ENCODE measurements around the gene TCEAL1. TPM values are rescaled to one million over a fixed set of nuclear protein-coding genes. Genes with fewer than 3 reads are reported as not detected.

Gene TCEAL1
- total and polyA plus RNA-seq, 2 of the 13 experiments (the other 11 are each of a cell fraction or from before 2014, with no cell fraction given): 11.2 to 14.8 TPM

DNA sequence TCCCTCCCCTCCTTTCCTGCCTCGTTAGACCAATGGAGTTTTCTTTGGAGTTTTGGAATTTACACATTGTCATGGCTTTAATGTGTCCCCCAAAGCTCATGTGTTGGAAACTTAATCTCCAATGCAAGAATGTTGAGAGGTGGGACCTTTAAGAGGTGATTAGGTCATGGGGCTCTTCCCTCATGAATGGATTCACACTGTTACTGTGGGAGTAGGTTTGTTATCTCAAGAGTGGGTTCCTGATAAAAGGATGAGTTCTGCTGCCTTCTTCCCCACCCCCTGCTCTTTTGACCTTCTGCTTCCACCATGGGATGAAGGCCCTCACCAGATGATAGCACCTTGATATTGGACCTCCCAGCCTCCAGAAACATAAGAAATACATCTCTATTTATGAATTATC is 41.0 kb downstream of the TCEAL1 start:
- H3K27ac ChIP-seq (ENCODE audit: extremely low read length, insufficient read depth, low read length): no peak overlapping the region
- 0% methylated on average over 1 of the region's 1 CpG for WGBS (ENCODE audit: low lambda C conversion rate)
- POLR2A ChIA-PET: no interaction called here
- CTCF ChIA-PET (ENCODE audit: low intra/inter-chr PET ratio, low total read pairs): no interaction called here
- no peaks in the 10 kb centered on the region for H3K36me3 ChIP-seq (replicated peaks in 1 of 2; ENCODE audit: control insufficient read depth in 1 of 2, insufficient read depth in 2 of 2, low read length in 2 of 2)
- no peak overlapping the region for H3K4me3 ChIP-seq (replicated peaks in 1 of 3; ENCODE audit: insufficient read depth in 1 of 3, low read depth in 2 of 3, low read length in 3 of 3)
- H3K9ac ChIP-seq (ENCODE audit: insufficient read depth, low read depth, low read length): no peak overlapping the region
- intact Hi-C loops (cut with micrococcal nuclease; ENCODE audit: unreplicated experiment) (no loop called here), in situ Hi-C loops (cut with HindIII; ENCODE audit: extremely low pct_ligation_motif_present, low pct_unique_long_range_greater_than_20kb) (no loop called here)
- H3K4me2 ChIP-seq (ENCODE audit: low read depth, low read length): no peak overlapping the region
- no peaks in the 10 kb centered on the region for H3K79me2 ChIP-seq (ENCODE audit: insufficient read depth, low read length)
- no peaks in the 10 kb centered on the region for H4K20me1 ChIP-seq (ENCODE audit: insufficient read depth, low read length)
- H2AFZ ChIP-seq (ENCODE audit: low read length): no peak overlapping the region
- FAIRE-seq: no peak
- H3K9me3 ChIP-seq (ENCODE audit: low read length): no peaks in the 10 kb centered on the region
- DNase-seq (ENCODE audit: low spot score): no peak
- H3K4me1 ChIP-seq (ENCODE audit: insufficient read depth, low read length): no peaks in the 10 kb centered on the region
- BruUV-seq (replicated peaks): no TSS peak
- TF ChIP-seq ATRX (CRISPR knock-in tag; IDR thresholded peaks at IDR 0.05; ENCODE audit: borderline replicate concordance): no peak
- TF ChIP-seq HNRNPLL (IDR thresholded peaks at IDR 0.05; ENCODE audit: low read depth, low read length, poor library complexity, severe bottlenecking): no peak
- TF ChIP-seq ADNP (CRISPR knock-in tag; IDR thresholded peaks at IDR 0.05): no peak
- no peak for TF ChIP-seq MBD4 (IDR thresholded peaks at IDR 0.05; ENCODE audit: borderline replicate concordance, low read length)
- TF ChIP-seq ZNF687 (CRISPR knock-in tag; IDR thresholded peaks at IDR 0.05): no peak
- TF ChIP-seq ZNF615 (CRISPR knock-in tag; IDR thresholded peaks at IDR 0.05; ENCODE audit: borderline replicate concordance): no peak
- TF ChIP-seq ZSCAN22 (CRISPR knock-in tag; IDR thresholded peaks at IDR 0.05): no peak
- no peak for TF ChIP-seq HMG20A (CRISPR knock-in tag; IDR thresholded peaks at IDR 0.05; ENCODE audit: borderline replicate concordance)
- TF ChIP-seq KDM5A (IDR thresholded peaks at IDR 0.05; ENCODE audit: borderline replicate concordance, low read length): no peak
- TF ChIP-seq GPN1 (CRISPR knock-in tag; IDR thresholded peaks at IDR 0.05; ENCODE audit: borderline replicate concordance): no peak
- no peak for TF ChIP-seq HNRNPK (IDR thresholded peaks at IDR 0.05; ENCODE audit: low read depth, low read length, poor library complexity, severe bottlenecking)
- no peak for TF ChIP-seq TEAD3 (CRISPR knock-in tag; optimal IDR thresholded peaks at IDR 0.05; ENCODE audit: borderline replicate concordance)
- no peak for TF ChIP-seq ZNF850 (CRISPR knock-in tag; conservative IDR thresholded peaks at IDR 0.05)
- no peak for TF ChIP-seq TFDP2 (CRISPR knock-in tag; IDR thresholded peaks at IDR 0.05)
- TF ChIP-seq ZNF589 (CRISPR knock-in tag; conservative IDR thresholded peaks at IDR 0.05): no peak
- no peak for TF ChIP-seq HNRNPL (IDR thresholded peaks at IDR 0.05; ENCODE audit: low read depth, low read length)
- TF ChIP-seq ZNF776 (CRISPR knock-in tag; IDR thresholded peaks at IDR 0.05): no peak
- TF ChIP-seq ZNF101 (CRISPR knock-in tag; IDR thresholded peaks at IDR 0.05; ENCODE audit: borderline replicate concordance, low read depth): no peak
- no peak for ATAC-seq
- no peaks in the 10 kb centered on the region for H3K27me3 ChIP-seq (ENCODE audit: control insufficient read depth in 1 of 2, insufficient read depth in 2 of 2, low read length in 2 of 2)
